Midbrain (tissue), 1 donor: ENCODE results near the gene PCDH15.
"Not testable (repeated sequence)": the region's sequence is repeated elsewhere in the genome, so short reads cannot be mapped to it uniquely, and the experiment has no call there.

Source experiments
- DNase-seq: peaks from one replicate; lab custom pipeline; 2025; lab: John Stamatoyannopoulos, UW

Gene PCDH15

DNA sequence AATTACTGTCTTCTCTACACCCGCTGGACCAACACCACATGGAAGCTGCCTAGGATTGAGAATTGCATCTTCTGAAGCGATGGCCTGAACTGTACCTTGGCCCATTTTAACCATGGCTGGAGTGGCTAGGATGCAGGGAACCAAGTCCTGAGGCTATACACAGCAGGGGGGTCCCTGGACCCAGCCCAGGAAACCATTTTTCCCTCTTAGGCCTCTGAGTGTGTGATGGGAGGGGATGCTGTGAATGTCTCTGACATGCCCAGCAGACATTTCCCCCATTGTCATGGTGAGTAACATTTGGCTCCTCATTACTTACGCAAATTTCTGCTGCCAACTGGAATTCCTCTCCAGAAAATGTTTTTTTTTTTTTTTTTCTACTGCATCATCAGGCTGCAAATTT lies 822.7 kb downstream of the PCDH15 start:
- DNase-seq = no peak

DNA sequence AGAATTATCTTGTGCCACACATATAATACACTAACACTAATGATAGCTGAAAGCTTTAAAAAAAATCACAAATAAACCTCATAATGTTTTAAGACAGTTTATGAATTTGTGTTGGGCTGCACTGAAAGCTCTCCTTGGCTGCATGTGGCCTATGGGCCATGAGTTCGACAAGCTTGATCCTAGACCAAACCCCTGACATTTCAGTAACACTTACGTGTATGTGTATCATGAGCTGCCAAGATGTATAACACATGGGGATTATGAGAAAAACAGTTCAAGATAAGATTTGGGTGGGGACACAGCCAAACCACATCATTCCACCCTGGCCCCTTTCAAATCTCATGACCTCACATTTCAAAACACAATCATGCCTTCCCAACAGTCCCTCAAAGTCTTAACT lies 823.8 kb downstream of the PCDH15 start:
- DNase-seq = no peak

- DNase-seq = peak; percentile 48
Measured at GRCh38 chr10:53957401-53957800, 843.6 kb downstream of the PCDH15 start.

DNA sequence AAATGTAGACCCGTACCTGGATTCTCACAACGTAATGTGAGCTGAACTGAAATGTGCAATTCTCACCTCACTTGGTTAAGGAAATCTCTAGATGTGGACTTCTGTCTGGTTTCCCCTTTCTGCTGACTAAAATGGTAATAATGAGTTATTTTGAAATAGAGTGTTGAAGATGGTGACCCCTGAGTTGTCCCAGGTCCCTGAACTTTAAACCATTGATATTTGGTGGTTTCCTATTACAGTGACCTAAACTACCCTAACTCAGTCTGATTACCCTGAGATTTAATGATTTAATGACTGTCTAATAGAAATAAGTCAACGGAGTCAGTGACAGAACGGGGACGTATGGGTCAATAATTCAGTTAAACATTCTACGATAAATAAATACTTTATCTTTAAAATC lies 845.9 kb downstream of the PCDH15 start:
- no peak for DNase-seq

- DNase-seq = no peak
Measured at GRCh38 chr10:53952698-53953630, 848.1 kb downstream of the PCDH15 start.

DNA sequence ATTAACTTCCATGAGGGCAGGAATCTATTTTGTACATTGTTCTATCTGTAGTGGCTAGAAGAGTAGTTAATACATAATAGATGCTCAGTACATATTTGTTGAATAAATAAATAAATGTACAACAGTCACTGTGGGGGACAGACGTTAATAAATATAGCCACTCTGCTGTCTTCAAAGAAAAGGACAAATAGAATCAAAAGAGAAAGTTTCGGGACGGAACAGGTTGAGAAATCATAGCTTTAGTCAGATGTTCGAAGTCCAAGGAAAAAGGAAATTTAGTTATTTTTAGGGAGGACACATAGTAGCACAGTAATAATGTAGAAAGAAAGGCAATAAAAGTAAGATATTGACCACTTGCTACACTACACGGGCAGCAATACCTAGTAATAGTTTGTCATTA lies 861.4 kb downstream of the PCDH15 start:
- DNase-seq = no peak

DNA sequence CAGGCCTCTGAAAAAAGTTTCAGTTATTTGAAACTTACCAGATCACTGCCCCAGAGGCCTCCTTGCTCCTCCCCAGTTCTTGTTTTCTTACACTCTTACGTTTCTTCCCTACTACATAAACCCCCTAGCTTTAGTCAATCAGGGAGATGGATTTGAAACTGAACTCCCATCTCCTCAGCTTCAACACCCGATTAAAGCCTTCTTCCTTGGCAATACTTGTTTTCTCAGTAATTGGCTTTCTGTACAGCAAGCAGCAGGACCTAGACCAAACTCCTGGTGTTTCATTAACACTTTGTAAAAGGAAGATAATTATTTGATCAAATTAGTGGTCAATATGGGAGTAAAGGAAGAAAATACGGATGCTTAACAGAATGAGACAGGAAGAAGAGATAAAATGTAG lies 870.4 kb downstream of the PCDH15 start:
- DNase-seq = no peak

- not testable (repeated sequence) for DNase-seq
Measured at GRCh38 chr10:53924051-53924700, 876.9 kb downstream of the PCDH15 start.

- no peak for DNase-seq
Measured at GRCh38 chr10:53918755-53919154, 882.3 kb downstream of the PCDH15 start.

GRCh38 chr10:53909791-53910190 lies 891.2 kb downstream of the PCDH15 start:
- no peak for DNase-seq

GRCh38 chr10:53904506-53905241 lies 896.4 kb downstream of the PCDH15 start:
- no peak for DNase-seq

GRCh38 chr10:53903756-53904155 lies 897.3 kb downstream of the PCDH15 start:
- no peak for DNase-seq

DNA sequence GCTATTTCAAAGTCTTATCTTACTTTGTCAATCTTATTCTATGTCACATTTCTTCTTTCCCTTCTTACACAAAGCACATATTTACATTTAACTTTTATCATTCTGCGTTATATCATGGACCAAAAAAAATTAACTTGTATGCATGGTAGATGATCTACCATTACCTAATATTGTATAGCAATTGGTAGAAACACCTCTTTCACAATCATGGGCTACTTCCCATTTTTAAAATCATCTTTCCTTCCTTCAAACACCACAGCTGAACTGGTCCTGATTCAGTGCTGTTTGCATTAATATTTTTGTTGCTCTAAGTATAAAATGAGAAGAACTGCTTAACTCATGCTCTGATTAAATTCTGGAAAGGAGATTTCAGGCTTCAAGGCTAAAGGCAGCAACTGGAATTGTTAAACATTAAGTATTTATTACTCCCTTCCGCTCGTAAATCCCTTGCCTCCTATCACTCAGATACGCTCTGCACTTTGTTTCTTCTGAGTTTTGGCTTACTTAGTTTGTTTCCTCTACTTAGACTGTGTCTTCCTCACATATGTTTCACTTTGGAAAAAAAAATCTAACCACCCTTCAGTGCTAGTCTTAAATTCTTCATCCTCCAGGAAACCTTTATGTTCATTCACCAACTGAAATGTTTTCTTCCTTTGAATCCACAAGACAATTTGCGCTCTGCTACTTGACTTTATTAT lies 901.4 kb downstream of the PCDH15 start:
- no peak for DNase-seq

DNA sequence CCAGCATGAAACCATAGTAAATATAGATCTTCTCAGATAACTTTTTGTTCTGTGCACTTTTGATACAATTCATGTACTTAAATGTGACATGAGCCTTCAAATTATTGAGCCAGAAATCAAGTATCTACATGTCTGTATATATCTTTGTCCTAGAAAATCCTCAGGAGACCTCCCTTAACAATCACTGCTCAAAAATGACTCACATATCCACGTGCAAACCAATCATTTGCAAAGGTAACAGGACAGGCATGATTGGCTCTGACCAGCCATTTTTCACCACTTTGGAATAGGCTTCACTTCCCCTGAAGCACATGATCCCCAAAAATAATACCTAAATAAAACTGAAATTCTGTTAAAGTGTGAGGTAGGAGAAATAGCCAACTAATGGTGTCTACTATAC lies 902.5 kb downstream of the PCDH15 start:
- DNase-seq = no peak

DNA sequence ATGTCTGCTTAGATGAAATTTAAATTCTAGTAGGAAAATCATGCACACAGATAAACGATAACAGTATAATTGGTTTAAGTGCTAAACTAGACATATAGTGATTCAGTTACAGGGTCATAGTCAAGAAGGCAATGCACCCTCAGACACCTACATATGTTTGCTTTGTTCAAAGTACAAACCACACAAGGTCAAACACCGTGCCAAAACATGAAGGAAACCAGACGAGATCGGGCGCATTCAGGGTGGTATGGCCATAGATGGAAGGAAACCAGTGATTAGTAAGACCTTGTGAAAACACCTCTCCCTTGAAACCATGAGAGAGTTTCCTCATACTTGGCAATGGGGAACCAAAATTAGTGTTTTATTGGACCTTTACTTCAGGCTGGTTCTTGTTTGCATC lies 906.9 kb downstream of the PCDH15 start:
- DNase-seq = no peak

- DNase-seq = no peak
Measured at GRCh38 chr10:53893061-53893460, 908.0 kb downstream of the PCDH15 start.

DNA sequence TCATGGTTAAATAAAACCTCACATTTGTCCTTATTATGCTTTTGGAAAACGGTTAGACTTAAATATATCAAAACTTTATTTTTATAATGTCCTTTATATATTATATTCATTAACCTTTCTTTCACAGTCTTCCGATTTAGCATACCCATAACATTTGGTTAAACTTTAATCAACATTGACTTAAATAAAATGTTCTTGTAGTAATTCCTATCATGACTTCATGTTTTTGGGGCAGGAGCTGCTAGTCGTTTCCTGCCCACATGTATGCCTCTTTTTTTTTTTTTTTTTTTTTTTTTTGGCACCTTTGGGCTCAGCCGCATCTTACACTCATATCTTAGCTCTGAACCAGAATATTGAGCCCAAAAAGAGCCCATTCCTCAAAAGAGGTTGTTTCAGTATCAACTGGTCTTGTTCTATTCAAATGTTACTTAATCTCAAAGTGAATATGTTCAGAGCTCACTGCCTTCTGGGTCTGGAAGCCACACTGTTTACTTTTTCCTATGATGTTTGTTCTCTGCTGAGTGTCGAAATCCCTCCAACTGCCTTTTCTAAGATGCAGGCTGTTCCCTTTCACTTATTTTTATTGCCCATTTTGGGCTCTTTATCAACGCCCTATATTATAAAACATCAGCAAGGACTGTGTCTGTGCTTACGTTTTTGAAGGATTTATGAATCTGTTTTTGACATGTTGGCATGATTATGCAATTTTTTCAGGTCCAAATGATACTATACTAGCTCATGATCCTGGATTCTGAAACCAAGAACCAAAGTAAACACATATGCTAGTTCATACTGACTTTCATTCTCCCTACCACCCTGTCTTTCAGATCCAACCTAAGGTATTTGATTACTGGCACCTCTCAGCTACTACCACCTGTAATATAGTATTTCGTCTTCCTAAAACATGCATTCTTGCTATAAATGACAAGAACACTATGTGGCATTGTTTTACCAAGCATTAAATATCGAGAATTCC lies 914.4 kb downstream of the PCDH15 start:
- no peak for DNase-seq

GRCh38 chr10:53864846-53865245 lies 936.2 kb downstream of the PCDH15 start:
- no peak for DNase-seq

DNA sequence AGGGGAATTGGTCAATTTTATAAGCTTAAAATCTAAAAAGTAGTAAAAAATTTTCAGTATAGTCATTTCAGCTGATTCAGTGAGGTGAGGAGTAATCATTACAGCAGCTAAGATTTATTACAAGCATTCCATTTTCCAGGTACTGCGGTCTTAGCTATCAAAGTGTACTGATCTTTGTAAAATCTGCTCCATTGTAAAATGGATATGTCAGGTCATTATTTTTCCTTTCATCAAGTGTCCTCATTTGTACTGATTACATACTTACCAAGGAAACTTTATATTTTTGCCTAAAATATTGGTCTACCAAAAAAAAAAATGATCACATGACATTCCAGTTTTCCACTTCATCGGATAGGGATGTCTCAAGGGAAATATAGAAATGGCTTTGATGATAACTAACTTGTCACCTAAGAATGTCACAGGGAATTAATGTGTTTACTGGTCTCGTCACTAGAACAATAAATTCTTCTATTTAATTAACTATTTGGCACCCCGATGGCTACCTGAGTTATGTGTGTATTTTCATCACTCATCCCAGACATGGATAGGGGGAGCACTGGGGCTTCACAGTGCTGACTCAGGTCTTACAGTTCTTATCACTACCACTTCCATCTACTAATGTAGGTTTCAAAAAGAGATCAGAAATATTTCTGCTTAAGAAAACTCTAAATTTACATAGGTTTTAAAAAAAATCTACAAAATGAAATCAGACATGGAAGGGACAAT lies 948.4 kb downstream of the PCDH15 start:
- DNase-seq = no peak

DNA sequence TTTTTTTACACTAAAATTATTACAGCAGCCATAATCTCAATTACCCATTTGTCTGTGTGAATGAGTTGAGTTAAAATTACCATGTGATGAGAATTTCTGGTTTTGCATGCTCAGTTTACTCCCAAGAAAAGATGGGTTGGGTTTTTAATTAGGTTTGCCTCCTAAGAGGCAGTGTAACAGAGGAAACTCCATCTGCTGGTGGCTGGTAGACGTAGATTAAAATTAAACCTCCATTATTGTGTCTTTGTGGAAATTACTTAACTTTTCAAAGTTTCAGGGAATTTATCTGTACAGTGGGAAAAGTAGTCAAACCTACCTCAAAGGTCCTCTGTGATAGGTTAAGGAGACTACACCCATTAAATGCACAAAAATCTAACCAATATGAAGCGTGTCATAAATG lies 954.2 kb downstream of the PCDH15 start:
- DNase-seq = no peak
